Stimulated activated CD8-positive, alpha-beta memory T cell treated with anti-CD3 and anti-CD28 coated beads, Interleukin-12 subunit alpha, Interleukin-12 subunit beta, amount 100 ng/mL, for 24 hours (primary cell): ENCODE results near the gene HOXA5.

Experiments
- DNase-seq: peaks from one replicate; pipeline ENCODE4 v3.0.0-alpha.2; 2020; ENCODE audit errors: extremely low read depth

HOXA5 gene

DNA sequence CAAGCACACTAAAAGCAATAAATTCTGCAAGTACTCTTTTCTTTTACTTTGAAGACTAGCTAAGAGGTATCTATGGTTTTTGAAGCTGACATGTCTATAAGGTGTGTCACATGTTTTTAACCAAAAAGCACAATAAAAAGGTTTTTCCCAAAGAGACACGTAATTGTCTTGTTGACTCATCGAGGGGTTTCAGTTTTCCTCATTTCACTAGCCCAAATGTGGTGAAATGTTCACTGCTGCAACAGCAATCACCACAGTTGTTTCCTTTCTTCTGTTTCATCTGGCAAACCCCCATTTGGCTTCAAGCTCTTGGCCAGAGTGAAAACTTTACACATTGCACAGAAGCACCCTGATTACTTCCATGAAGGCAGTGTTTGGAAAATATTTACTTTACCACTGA is 9.1 kb downstream of the HOXA5 start:
- no peak for DNase-seq

GRCh38 chr7:27133409-27134231 is 9.9 kb downstream of the HOXA5 start:
- no peak for DNase-seq

GRCh38 chr7:27132978-27133377 is 10.5 kb downstream of the HOXA5 start:
- DNase-seq = no peak

DNA sequence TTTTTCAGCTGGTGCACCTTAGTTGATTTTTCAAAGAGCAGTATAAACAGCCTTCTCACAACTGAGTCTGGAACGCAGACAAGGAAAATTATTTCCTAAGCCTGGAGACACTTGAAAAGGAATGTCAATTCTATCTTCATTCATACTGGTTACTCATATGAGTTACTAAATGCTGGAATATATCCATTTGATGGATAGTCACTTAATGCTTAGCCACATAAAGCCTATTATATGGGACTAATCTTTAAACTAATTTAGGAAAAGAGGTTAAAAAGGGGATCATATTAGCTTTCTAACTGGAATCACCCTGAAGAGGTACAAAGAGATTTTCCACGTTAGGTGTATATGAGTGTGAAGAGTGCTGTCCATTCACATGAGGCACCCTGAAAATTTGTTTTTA is 11.3 kb downstream of the HOXA5 start:
- no peak for DNase-seq

- no peak for DNase-seq
These were observed 12.1 kb downstream of the HOXA5 start for GRCh38 chr7:27131390-27131819.

GRCh38 chr7:27130540-27131389 is 12.7 kb downstream of the HOXA5 start, which contains the start of gene HOXA4:
TSS of gene HOXA4 (minus strand) at chr7:27130757. CDS start at chr7:27130733, 24 bp downstream.
- DNase-seq = peak; percentile 26

DNA sequence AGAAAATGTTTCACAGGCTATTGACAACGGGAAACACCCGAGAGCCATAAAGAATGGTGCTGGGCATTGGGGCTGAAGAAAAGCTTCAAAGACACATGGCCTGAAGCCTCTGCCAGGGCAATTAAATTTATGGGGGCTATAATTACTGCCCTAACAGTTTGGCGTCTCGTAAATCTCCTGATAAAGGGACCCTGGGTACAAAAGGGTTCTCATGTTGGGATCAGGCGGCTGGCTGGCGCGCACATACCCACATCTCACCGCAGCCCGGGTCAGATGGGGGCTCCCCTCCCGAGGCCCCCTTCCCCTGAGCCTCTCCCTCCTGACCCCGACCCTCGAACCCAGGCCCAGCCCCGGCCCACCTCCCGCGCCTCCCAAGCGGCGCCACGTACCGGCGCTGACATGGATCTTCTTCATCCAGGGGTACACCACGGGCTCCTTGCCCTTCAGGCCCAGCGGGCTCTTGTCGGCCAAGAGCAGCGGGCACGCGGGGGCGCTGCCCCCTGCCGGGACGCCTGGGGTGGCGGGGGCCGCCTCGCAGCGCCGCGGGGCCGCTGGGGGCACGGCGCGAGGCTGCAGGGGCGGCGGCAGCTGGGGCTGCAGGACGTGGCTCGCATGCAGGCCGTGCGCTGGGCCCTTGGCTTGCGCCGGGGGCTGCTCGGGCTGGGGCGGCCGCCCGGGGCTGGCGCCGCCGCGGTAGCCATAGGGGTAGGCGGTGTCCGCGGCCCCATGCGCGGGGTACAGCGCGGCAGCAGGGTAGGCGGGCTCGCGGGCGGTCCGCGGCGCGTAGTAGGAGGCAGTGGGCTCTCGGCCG is 13.5 kb downstream of the HOXA5 start:
- no peak for DNase-seq

GRCh38 chr7:27128776-27129728 is 14.4 kb downstream of the HOXA5 start:
- no peak for DNase-seq

DNA sequence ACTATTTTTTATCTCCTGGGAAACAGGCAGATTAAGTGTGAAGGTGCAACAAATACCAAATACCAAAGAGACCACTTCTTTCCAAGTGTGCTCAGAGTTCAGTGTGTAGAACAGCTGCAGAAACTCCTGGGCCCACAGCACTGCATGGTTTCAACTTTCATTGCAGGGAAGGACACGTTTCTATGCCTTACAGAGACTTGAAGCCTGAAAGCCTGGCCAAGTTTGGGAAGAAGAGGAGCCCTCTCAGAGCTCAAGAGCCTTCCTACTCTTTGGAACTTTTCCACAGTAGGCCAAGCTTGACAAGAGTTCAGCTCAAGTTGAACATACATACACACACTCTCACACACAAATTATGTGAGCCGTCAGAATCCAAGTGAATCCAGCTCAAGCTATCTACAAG is 15.4 kb downstream of the HOXA5 start:
- no peak for DNase-seq

GRCh38 chr7:27126596-27127327 is 16.7 kb downstream of the HOXA5 start:
- no peak for DNase-seq

- no peak for DNase-seq
These were observed 17.5 kb downstream of the HOXA5 start for GRCh38 chr7:27125986-27126394.

DNA sequence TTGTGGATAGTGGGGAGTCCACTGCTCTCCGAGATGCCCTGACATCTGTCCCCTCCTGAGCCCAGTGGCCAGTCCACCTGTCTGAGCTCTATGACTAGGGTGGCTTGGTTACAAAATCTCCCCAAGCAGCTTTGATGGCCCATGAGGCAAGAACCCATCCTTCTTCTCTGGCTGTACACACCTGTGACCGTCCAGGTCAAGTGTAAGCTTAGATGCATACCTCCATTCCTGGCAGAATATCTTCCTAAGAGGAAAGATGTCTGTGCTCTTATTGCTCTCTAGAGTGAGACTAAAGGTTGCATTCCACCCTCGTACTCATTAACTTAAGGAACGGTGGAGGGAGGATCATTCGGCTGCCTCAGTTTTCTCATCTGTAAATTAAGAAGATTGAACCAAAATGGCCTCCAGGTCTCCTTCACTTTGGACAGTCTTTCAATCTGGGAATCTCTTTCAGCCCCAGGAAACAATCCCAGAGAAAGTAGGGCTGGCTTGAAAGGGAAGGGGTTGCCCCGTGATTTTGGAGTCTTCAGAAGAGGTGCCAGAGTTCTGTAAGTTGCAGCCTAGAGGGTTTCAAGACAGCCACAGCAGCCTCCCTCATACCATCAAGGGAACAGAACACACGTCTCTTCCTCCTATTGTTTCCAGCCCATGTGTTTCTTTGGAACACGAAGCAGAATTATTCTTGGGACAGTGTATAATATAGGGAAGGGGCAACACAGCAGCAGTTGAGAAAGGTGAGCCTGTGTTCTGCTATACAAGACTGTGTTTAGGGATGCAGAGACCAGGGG is 18.4 kb downstream of the HOXA5 start:
- DNase-seq = no peak

GRCh38 chr7:27124096-27124901 is 19.2 kb downstream of the HOXA5 start:
- no peak for DNase-seq

DNA sequence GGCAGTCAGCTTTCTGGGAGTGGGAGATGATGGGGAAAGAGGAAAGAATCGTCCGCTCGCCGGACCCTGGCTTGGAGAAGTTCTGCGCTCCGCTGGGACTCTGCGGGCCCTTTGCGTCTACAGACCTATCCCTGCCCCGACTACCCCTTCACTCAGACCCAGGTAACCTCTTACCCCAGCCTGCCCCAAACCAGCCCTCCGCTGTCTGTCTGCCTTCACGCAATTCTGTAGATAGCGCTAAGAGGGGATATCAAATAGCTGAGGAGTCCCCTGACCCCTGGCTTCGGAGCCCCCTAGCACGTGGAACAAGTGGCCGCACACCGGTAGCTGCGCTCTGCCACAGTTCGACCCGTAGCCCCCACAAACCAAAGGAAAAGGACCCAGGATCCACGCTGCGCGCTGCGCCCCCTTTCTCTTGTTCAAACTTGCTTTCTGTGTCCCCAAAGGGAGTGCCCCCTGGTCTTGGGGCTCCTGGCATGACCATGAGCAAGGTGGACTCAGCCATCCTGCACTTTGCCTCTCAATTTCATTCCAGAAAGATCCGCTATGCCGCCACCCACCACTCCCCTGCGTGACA is 19.9 kb downstream of the HOXA5 start:
- DNase-seq = no peak

GRCh38 chr7:27123007-27123476 is 20.4 kb downstream of the HOXA5 start:
- no peak for DNase-seq

DNA sequence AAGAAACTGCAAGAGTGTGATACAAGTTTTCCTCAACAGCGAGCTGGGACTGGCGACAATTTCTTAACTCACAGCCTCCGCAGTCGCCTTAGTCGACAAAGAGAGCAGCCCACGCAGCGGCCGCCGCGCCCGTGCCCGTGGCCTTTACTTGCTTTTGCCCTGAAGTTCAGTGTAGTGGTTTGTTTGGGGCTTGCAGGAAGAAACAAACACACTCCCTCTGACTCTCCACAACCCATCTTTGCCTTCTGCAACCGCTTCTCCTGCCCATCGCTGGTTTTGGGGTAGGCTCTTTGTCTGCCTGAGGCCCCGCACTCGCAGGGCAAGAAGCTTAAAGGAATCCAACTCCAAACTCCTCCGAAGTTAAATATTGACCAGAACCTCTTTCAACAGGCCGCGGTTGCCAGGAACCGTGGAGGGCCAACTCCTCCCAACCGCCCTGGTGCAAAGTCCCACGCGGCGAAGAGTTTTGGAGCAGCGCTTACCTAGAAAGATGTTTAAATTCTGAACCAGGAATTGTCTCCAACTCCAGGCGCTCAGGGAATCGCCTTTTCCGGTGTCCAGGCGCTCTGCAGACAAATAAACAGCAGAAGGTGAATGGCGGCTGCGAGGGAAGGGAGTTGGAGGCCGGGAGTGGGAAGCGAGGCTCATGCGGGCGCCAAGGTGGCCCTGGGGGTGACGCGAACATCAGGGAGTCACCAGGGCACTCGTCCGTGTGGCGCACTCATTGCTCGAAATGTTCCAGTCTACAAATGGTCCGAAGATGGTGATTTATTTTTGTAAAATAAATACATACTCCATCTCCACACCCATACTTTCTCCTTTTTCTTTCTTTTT is 21.2 kb downstream of the HOXA5 start:
- no peak for DNase-seq

DNA sequence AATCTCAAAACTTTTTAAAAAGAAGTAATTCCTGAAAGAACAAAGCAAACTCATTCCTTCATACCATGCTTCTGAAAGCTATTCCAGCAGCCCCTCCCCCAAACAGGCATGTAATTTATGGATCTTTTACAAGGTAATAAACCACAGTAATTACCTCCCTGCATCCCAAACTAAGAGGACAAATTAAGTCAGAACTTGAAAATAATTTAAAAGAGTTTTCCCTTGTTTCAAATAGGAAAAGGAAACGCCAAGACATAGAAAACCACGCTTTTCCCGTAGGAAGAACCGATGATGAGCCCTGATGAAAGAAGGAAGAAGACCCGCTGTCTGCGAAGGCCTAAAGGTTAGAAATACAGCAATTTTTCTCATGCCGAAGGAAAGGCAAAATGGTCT is 21.8 kb downstream of the HOXA5 start:
- DNase-seq = no peak
